H1 (cell line): ENCODE results near the gene TCERG1L. TPM values are rescaled to one million over a fixed set of nuclear protein-coding genes. Genes with fewer than 3 reads are reported as not detected.
A peak's percentile ranks its signal among the peaks of the same experiment; 100 is the strongest.

Experiments
- CTCF ChIA-PET: fragments of 300-600 bp; sonication (Branson Sonifier 250); formaldehyde crosslinking; loops from one replicate; lab custom pipeline; 2021; ENCODE audit not compliant: partially characterized antibody; lab: Charles Lee
- POLR2A ChIA-PET: fragments of 300-600 bp; sonication (Branson Sonifier 250); formaldehyde crosslinking; loops from one replicate; lab custom pipeline; 2021; ENCODE audit warnings: inconsistent platforms; ENCODE audit not compliant: partially characterized antibody; lab: Charles Lee
- DNase-seq, 2 experiments: peaks; one replicate each; pipeline versions ENCODE4 v3.0.0 to v3.0.0-alpha.2; 2010 to 2022; ENCODE audit warnings: low spot score in 2 of 2, low read depth in 1 of 2, mixed read lengths in 1 of 2
- FAIRE-seq: peaks from 2 replicates; lab custom pipeline; 2011; peaks lifted over from hg19 to GRCh38; lab: Jason Lieb, UNC
- H2AFZ ChIP-seq: 2 replicates; pipeline ENCODE4 v1.8.1; 2012; ENCODE audit warnings: low read length, inconsistent platforms
- H2AK5ac ChIP-seq: 2 replicates; pipeline ENCODE4 v1.6.1; 2013; ENCODE audit warnings: low read depth, low read length
- H2BK120ac ChIP-seq: replicated peaks from 2 replicates; pipeline ENCODE3; 2013; ENCODE audit warnings: low read depth, low read length, inconsistent platforms
- H2BK12ac ChIP-seq: 2 replicates; pipeline ENCODE4 v1.6.1; 2013; ENCODE audit warnings: low read depth, low read length
- H2BK15ac ChIP-seq: 2 replicates; pipeline ENCODE4 v1.6.1; 2013; ENCODE audit warnings: low read length
- H2BK20ac ChIP-seq: 2 replicates; pipeline ENCODE4 v1.6.1; 2013; ENCODE audit warnings: low read length
- H2BK5ac ChIP-seq: 2 replicates; pipeline ENCODE4 v1.6.1; 2013; ENCODE audit warnings: low read depth, low read length
- H3K14ac ChIP-seq: 2 replicates; pipeline ENCODE4 v1.6.1; 2013; ENCODE audit warnings: inconsistent platforms; ENCODE audit not compliant: insufficient read length
- H3K18ac ChIP-seq: 2 replicates; pipeline ENCODE4 v1.6.1; 2013; ENCODE audit warnings: low read length; ENCODE audit errors: extremely low read depth
- H3K23ac ChIP-seq: 2 replicates; pipeline ENCODE4 v1.6.1; 2013; ENCODE audit warnings: inconsistent platforms; ENCODE audit not compliant: insufficient read length
- H3K23me2 ChIP-seq: 2 replicates; pipeline ENCODE4 v1.6.1; 2013; ENCODE audit warnings: low read depth, low read length
- H3K27ac ChIP-seq: 2 replicates; pipeline ENCODE4 v1.6.1; 2011; ENCODE audit warnings: low read depth, low read length, inconsistent platforms
- H3K27me3 ChIP-seq, 4 experiments: replicated peaks in 1 of 4; 1 replicate in 1 of 4; 2 replicates in 3 of 4; pipeline versions ENCODE4 v1.6.1 to v1.8.1; 2011 to 2013; ENCODE audit warnings: low read length in 3 of 4, mild to moderate bottlenecking in 3 of 4, inconsistent platforms in 2 of 4, mixed read lengths in 2 of 4, moderate library complexity in 1 of 4; ENCODE audit not compliant: control insufficient read depth in 3 of 4, insufficient read depth in 3 of 4; ENCODE audit errors: extremely low read depth in 1 of 4
- H3K36me3 ChIP-seq, 4 experiments: 2 replicates each; pipeline versions ENCODE4 v1.6.1 to v1.8.1; 2011 to 2013; ENCODE audit warnings: mild to moderate bottlenecking in 4 of 4, low read length in 3 of 4, moderate library complexity in 2 of 4, control low read depth in 1 of 4, inconsistent platforms in 1 of 4; ENCODE audit not compliant: insufficient read depth in 4 of 4, control insufficient read depth in 2 of 4
- H3K4ac ChIP-seq: replicated peaks from 2 replicates; pipeline ENCODE3; 2013; ENCODE audit warnings: low read length, low read depth, mixed read lengths, inconsistent platforms; ENCODE audit not compliant: insufficient read length
- H3K4me1 ChIP-seq, 4 experiments: replicated peaks in 1 of 4; 1 replicate in 1 of 4; 2 replicates in 3 of 4; pipeline versions ENCODE4 v1.6.1 to v1.8.1; 2011 to 2013; ENCODE audit warnings: low read length in 3 of 4, inconsistent platforms in 2 of 4, mixed read lengths in 1 of 4; ENCODE audit not compliant: insufficient read depth in 4 of 4, control insufficient read depth in 3 of 4
- H3K4me2 ChIP-seq, 2 experiments: 2 replicates each; pipeline versions ENCODE4 v1.6.1 to v1.8.1; 2011 to 2013; ENCODE audit warnings: low read depth in 2 of 2, low read length in 2 of 2, control low read depth in 1 of 2, inconsistent platforms in 1 of 2, mild to moderate bottlenecking in 1 of 2; ENCODE audit not compliant: insufficient read depth in 1 of 2
- H3K4me3 ChIP-seq, 4 experiments: fragments of 200-600, 300-600 bp in 1 of 4; sonication (generic), shearing (Covaris generic), sonication (Bioruptor Twin) in 1 of 4; 2 replicates each; pipeline versions ENCODE4 v1.5.1 to v1.8.1; 2011 to 2016; ENCODE audit warnings: low read length in 4 of 4, low read depth in 3 of 4, control low read depth in 2 of 4, inconsistent platforms in 2 of 4, mild to moderate bottlenecking in 2 of 4, mixed read lengths in 1 of 4, moderate library complexity in 1 of 4; ENCODE audit not compliant: insufficient read depth in 2 of 4; ENCODE audit errors: extremely low read depth in 1 of 4
- H3K56ac ChIP-seq: replicated peaks from 2 replicates; pipeline ENCODE3; 2013; ENCODE audit warnings: low read depth, mild to moderate bottlenecking, mixed read lengths, low read length, inconsistent platforms; ENCODE audit not compliant: insufficient read length
- H3K79me1 ChIP-seq: 2 replicates; pipeline ENCODE4 v1.6.1; 2013; ENCODE audit warnings: low read depth, low read length, control low read depth
- H3K79me2 ChIP-seq, 2 experiments: 2 replicates each; pipeline versions ENCODE4 v1.6.1 to v1.8.1; 2012 to 2013; ENCODE audit warnings: low read length in 2 of 2, mild to moderate bottlenecking in 2 of 2, inconsistent platforms in 1 of 2; ENCODE audit not compliant: insufficient read depth in 2 of 2, control insufficient read depth in 1 of 2
- H3K9ac ChIP-seq, 4 experiments: replicated peaks in 1 of 4; 1 replicate in 1 of 4; 2 replicates in 3 of 4; pipeline versions ENCODE4 v1.6.1 to v1.8.1; 2011 to 2013; ENCODE audit warnings: low read depth in 3 of 4, low read length in 3 of 4, control low read depth in 2 of 4, mild to moderate bottlenecking in 2 of 4, moderate library complexity in 2 of 4, inconsistent platforms in 1 of 4; ENCODE audit errors: extremely low read depth in 1 of 4
- H3K9me3 ChIP-seq, 2 experiments: 2 replicates each; pipeline versions ENCODE4 v1.6.1 to v1.8.1; 2012 to 2013; ENCODE audit warnings: mild to moderate bottlenecking in 2 of 2, moderate library complexity in 2 of 2, control low read depth in 1 of 2, inconsistent platforms in 1 of 2, low read depth in 1 of 2, low read length in 1 of 2, mixed read lengths in 1 of 2; ENCODE audit not compliant: insufficient read depth in 2 of 2
- H4K20me1 ChIP-seq, 2 experiments: replicated peaks in 1 of 2; 2 replicates each; pipeline versions ENCODE3 to v1.8.1; 2011 to 2013; ENCODE audit warnings: inconsistent platforms in 2 of 2, low read length in 2 of 2, mild to moderate bottlenecking in 1 of 2; ENCODE audit not compliant: insufficient read depth in 2 of 2, control insufficient read depth in 1 of 2
- H4K5ac ChIP-seq: 2 replicates; pipeline ENCODE4 v1.6.1; 2013; ENCODE audit warnings: low read length, low read depth, mixed read lengths, inconsistent platforms; ENCODE audit not compliant: insufficient read length
- H4K8ac ChIP-seq: 2 replicates; pipeline ENCODE4 v1.8.0; 2013; ENCODE audit warnings: mild to moderate bottlenecking, moderate library complexity, low read length, inconsistent platforms; ENCODE audit not compliant: insufficient read depth; ENCODE audit errors: extremely low read depth
- H4K91ac ChIP-seq: replicated peaks from 2 replicates; pipeline ENCODE3; 2013; ENCODE audit warnings: low read length, mixed read lengths, inconsistent platforms; ENCODE audit not compliant: insufficient read length
- ASH2L ChIP-seq: fragments of 200-600, 300-600 bp; sonication (generic); IDR thresholded peaks from one replicate; pipeline ENCODE4 v1.7.1; 2017; ENCODE audit warnings: low read length
- BCL11A ChIP-seq, 2 experiments: IDR thresholded peaks; one replicate each; pipeline ENCODE4 v1.6.1; 2011; ENCODE audit warnings: low read depth in 2 of 2, low read length in 2 of 2, mild to moderate bottlenecking in 2 of 2
- SAP30 ChIP-seq: fragments of 300-600 bp; sonication (generic); IDR thresholded peaks from 2 replicates; pipeline ENCODE4 v1.7.1; 2012; ENCODE audit warnings: low read length, moderate library complexity, mild to moderate bottlenecking, inconsistent platforms; ENCODE audit not compliant: insufficient read depth, insufficient replicate concordance
- WGBS, 2 experiments: shearing (Covaris generic) in 1 of 2; methylation state at CpG; one replicate each; pipeline versions ENCODE4 v1.1.6 to v1.1.7; 2013 to 2015; ENCODE audit warnings: low lambda C conversion rate in 2 of 2, mixed read lengths in 2 of 2, inconsistent platforms in 1 of 2, low coverage in 1 of 2, missing lambda C conversion rate in 1 of 2; ENCODE audit not compliant: insufficient replicate concordance in 2 of 2, insufficient coverage in 1 of 2, insufficient read length in 1 of 2; ENCODE audit errors: extremely low coverage in 1 of 2, missing lambda C conversion rate in 1 of 2; 5-methylcytosine and 5-hydroxymethylcytosine counted together
- polyA plus RNA-seq, 7 experiments: library from polyadenylated mRNA; depleted of rRNA in 3 of 7; stranded (reverse) in 5 of 7; unstranded in 2 of 7; fragments of >200 nt in 5 of 7; fragments of 200-250 nt in 2 of 7; gene quantifications; 1 replicate in 5 of 7; 2 replicates in 1 of 7; 4 replicates in 1 of 7; pipeline versions ENCODE4 v1.2.1 to v1.2.3, GENCODE V29; 2011 to 2013; ENCODE audit warnings: missing spikeins in 2 of 7, mixed read lengths in 2 of 7
- total RNA-seq: library from RNA; stranded (reverse); fragmentation: NEBNext Ultra II Directional; extraction: Animal tissue kit (Norgen Biotek cat#: 25700); gene quantifications from 2 replicates; pipeline ENCODE4 v1.2.1, GENCODE V29; 2021
- TF ChIP-seq, protein P1 (sequence below), 3 experiments: IDR thresholded peaks; 1 replicate in 2 of 3; 2 replicates in 1 of 3; pipeline versions ENCODE4 v1.5.1 to v1.6.1; 2011; ENCODE audit warnings: low read length in 3 of 3, mild to moderate bottlenecking in 3 of 3, inconsistent platforms in 2 of 3, low read depth in 1 of 3, moderate library complexity in 1 of 3; ENCODE audit not compliant: insufficient read depth in 1 of 3; ENCODE audit errors: control extremely low read depth in 1 of 3

Gene TCERG1L
- total and polyA plus RNA-seq, 2 of the 8 experiments (the other 6 are each of a cell fraction or from before 2014, with no cell fraction given), result 3.9 to 6.9 TPM

DNA sequence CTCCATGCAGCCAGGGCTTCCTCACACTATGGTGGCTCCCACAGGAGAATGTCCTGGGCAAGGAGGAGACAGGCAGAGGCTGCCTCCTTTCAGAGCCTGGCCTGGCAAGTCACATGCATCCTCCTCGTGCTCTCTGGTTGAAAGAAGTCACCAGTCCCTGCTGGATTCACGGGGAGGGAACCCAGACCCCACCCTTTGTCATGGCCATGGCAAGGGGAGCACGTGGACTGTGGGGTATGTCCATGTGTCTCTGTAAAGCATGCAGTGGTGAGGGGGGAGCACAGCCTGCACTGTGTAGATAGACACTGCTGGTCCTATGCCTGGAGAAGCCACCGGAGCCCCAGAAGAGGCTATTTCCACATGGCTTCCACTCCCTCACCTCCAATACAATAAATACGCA lies 225.0 kb downstream of the TCERG1L start:
- H2AK5ac ChIP-seq, result 0 out of 2 replicates have a peak overlapping the region, but pooled peaks have one; percentile 31
- H3K4me1 ChIP-seq, result peaks cover 0 to 10% (median 4%) of the 10 kb centered on the region in 4 experiments; a peak in 4 of 7 replicates
- H3K36me3 ChIP-seq, result no peaks in the 10 kb centered on the region
- no peak overlapping the region for H2AFZ ChIP-seq
- CTCF ChIA-PET, result interaction anchor here (1.1 to 2.7 kb wide), 3 partner anchors 10 to 73 kb away, joined by 3 to 10 read pairs (median 4); no protein-coding TSS in a partner anchor
- H3K79me1 ChIP-seq, result no peaks in the 10 kb centered on the region
- 0 out of 2 replicates have a peak overlapping the region, but pooled peaks have one; percentile 14 for H2BK15ac ChIP-seq
- peak overlapping the region; percentile 8 for H4K91ac ChIP-seq
- H3K4me3 ChIP-seq, result no peak overlapping the region
- H2BK12ac ChIP-seq, result peak overlapping the region; percentile 61; the same call in 1 of the 2 replicates
- peak overlapping the region; percentile 9 for H3K4ac ChIP-seq
- no peak overlapping the region for H2BK120ac ChIP-seq
- no peak overlapping the region for H3K14ac ChIP-seq
- no peak overlapping the region for H3K4me2 ChIP-seq
- DNase-seq, result no peak
- H4K8ac ChIP-seq, result no peak overlapping the region
- H3K27me3 ChIP-seq, result no peaks in the 10 kb centered on the region; a peak in 3 of 7 replicates
- H4K5ac ChIP-seq, result no peak overlapping the region
- H3K27ac ChIP-seq, result no peak overlapping the region
- H3K23me2 ChIP-seq, result no peaks in the 10 kb centered on the region
- H2BK5ac ChIP-seq, result no peak overlapping the region
- peaks cover 0 to 3% of the 10 kb centered on the region in 2 experiments; a peak in 1 of 4 replicates for H3K9me3 ChIP-seq
- no peaks in the 10 kb centered on the region for H4K20me1 ChIP-seq
- FAIRE-seq, result no peak
- 93% methylated on average over 5 of the region's 5 CpGs; no CpG with 5 or more reads in 1 of the 2 experiments for WGBS, 2 experiments
- H3K79me2 ChIP-seq, result no peaks in the 10 kb centered on the region
- H2BK20ac ChIP-seq, result 0 out of 2 replicates have a peak overlapping the region, but pooled peaks have one; percentile 40
- peak overlapping the region; percentile 28; the same call in 1 of the 2 replicates for H3K18ac ChIP-seq
- H3K56ac ChIP-seq, result no peak overlapping the region
- POLR2A ChIA-PET, result no interaction called here
- no peak overlapping the region for H3K23ac ChIP-seq
- H3K9ac ChIP-seq, result no peak overlapping the region
- TF ChIP-seq, protein P1, sequence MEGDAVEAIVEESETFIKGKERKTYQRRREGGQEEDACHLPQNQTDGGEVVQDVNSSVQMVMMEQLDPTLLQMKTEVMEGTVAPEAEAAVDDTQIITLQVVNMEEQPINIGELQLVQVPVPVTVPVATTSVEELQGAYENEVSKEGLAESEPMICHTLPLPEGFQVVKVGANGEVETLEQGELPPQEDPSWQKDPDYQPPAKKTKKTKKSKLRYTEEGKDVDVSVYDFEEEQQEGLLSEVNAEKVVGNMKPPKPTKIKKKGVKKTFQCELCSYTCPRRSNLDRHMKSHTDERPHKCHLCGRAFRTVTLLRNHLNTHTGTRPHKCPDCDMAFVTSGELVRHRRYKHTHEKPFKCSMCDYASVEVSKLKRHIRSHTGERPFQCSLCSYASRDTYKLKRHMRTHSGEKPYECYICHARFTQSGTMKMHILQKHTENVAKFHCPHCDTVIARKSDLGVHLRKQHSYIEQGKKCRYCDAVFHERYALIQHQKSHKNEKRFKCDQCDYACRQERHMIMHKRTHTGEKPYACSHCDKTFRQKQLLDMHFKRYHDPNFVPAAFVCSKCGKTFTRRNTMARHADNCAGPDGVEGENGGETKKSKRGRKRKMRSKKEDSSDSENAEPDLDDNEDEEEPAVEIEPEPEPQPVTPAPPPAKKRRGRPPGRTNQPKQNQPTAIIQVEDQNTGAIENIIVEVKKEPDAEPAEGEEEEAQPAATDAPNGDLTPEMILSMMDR (IDR thresholded peaks at IDR 0.05; ENCODE audit: control extremely low read depth in 1 of 3, insufficient read depth in 1 of 3, low read depth in 1 of 3, low read length in 3 of 3), result no peak
- TF ChIP-seq ASH2L (no peak), SAP30 (no peak), BCL11A (IDR thresholded peaks at IDR 0.05; ENCODE audit: low read depth in 2 of 2, low read length in 2 of 2) (no peak)
